ENCODE results near the gene LRRC3C.

LRRC3C gene

GRCh38 chr17:39928858-39929645, 1.5 kb downstream of the LRRC3C start:
- H3K9ac ChIP-seq (ENCODE audit: low read depth, low read length, poor library complexity, severe bottlenecking), result peak overlapping the region; percentile 81
- no peak overlapping the region for H3K4me3 ChIP-seq (ENCODE audit: low read length, poor library complexity, severe bottlenecking)
- no peaks in the 10 kb centered on the region for H3K9me3 ChIP-seq (ENCODE audit: insufficient read depth, low read depth, low read length)
- no peaks in the 10 kb centered on the region for H3K9me2 ChIP-seq (replicated peaks; ENCODE audit: low read depth, low read length)
- H3K79me2 ChIP-seq (ENCODE audit: insufficient read depth, low read length), result peaks cover 37% of the 10 kb centered on the region
- no peaks in the 10 kb centered on the region; the same call in 1 of the 2 replicates for H3K36me3 ChIP-seq (ENCODE audit: insufficient read depth, low read length)
- H3K4me1 ChIP-seq (ENCODE audit: insufficient read depth, low read length, poor library complexity, severe bottlenecking), result peaks cover 37% of the 10 kb centered on the region
- H2AFZ ChIP-seq (ENCODE audit: low read length), result no peak overlapping the region
- peak overlapping the region; percentile 93 for H3K4me2 ChIP-seq (ENCODE audit: low read depth, low read length, poor library complexity, severe bottlenecking)
- H3K27me3 ChIP-seq (ENCODE audit: insufficient read depth, low read length, poor library complexity, severe bottlenecking), result no peaks in the 10 kb centered on the region
- TF ChIP-seq, protein P1, sequence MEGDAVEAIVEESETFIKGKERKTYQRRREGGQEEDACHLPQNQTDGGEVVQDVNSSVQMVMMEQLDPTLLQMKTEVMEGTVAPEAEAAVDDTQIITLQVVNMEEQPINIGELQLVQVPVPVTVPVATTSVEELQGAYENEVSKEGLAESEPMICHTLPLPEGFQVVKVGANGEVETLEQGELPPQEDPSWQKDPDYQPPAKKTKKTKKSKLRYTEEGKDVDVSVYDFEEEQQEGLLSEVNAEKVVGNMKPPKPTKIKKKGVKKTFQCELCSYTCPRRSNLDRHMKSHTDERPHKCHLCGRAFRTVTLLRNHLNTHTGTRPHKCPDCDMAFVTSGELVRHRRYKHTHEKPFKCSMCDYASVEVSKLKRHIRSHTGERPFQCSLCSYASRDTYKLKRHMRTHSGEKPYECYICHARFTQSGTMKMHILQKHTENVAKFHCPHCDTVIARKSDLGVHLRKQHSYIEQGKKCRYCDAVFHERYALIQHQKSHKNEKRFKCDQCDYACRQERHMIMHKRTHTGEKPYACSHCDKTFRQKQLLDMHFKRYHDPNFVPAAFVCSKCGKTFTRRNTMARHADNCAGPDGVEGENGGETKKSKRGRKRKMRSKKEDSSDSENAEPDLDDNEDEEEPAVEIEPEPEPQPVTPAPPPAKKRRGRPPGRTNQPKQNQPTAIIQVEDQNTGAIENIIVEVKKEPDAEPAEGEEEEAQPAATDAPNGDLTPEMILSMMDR (conservative IDR thresholded peaks at IDR 0.05; ENCODE audit: low read length), result no peak
- no peak for TF ChIP-seq EZH2phosphoT487 (IDR thresholded peaks at IDR 0.05; ENCODE audit: borderline replicate concordance)
- H4K20me1 ChIP-seq (ENCODE audit: insufficient read depth, low read length, poor library complexity, severe bottlenecking), result peaks cover 29% of the 10 kb centered on the region
- H3F3A ChIP-seq (ENCODE audit: low read depth), result no peaks in the 10 kb centered on the region

GRCh38 chr17:39929646-39930407, 2.3 kb downstream of the LRRC3C start:
- no peak overlapping the region for H2AFZ ChIP-seq (ENCODE audit: low read length)
- no peaks in the 10 kb centered on the region for H3K9me3 ChIP-seq (ENCODE audit: insufficient read depth, low read depth, low read length)
- peaks cover 23% of the 10 kb centered on the region for H4K20me1 ChIP-seq (ENCODE audit: insufficient read depth, low read length, poor library complexity, severe bottlenecking)
- no peak overlapping the region for H3K4me3 ChIP-seq (ENCODE audit: low read length, poor library complexity, severe bottlenecking)
- TF ChIP-seq EZH2phosphoT487 (IDR thresholded peaks at IDR 0.05; ENCODE audit: borderline replicate concordance), result no peak
- TF ChIP-seq, protein P1 (conservative IDR thresholded peaks at IDR 0.05; ENCODE audit: low read length), result no peak
- H3K4me1 ChIP-seq (ENCODE audit: insufficient read depth, low read length, poor library complexity, severe bottlenecking), result peaks cover 30% of the 10 kb centered on the region
- no peaks in the 10 kb centered on the region for H3F3A ChIP-seq (ENCODE audit: low read depth)
- H3K36me3 ChIP-seq (ENCODE audit: insufficient read depth, low read length), result no peaks in the 10 kb centered on the region
- peaks cover 29% of the 10 kb centered on the region for H3K79me2 ChIP-seq (ENCODE audit: insufficient read depth, low read length)
- H3K4me2 ChIP-seq (ENCODE audit: low read depth, low read length, poor library complexity, severe bottlenecking), result no peak overlapping the region
- no peaks in the 10 kb centered on the region for H3K9me2 ChIP-seq (replicated peaks; ENCODE audit: low read depth, low read length)
- H3K9ac ChIP-seq (ENCODE audit: low read depth, low read length, poor library complexity, severe bottlenecking), result no peak overlapping the region
- H3K27me3 ChIP-seq (ENCODE audit: insufficient read depth, low read length, poor library complexity, severe bottlenecking), result no peaks in the 10 kb centered on the region

DNA sequence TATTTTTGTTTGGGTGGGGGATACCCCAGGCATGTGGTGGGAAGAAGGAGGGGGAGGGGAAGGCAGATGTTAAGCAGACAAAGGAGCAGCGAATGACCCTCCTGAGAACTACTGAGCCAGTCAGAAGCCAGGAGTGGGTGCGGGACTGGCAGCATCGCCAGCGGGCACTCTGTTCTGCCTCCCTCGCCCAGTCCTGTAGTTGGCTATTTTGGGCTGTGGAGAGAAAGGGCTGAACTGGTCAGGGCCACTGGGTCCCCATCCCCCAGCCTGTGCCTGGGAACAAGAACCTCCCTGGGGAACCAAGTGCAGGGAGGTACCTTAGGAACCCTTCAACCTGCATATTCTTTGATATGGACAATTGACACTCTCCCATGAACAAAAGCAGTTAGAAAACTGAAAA, 6.4 kb downstream of the LRRC3C start:
- no peaks in the 10 kb centered on the region for H3K9me2 ChIP-seq (replicated peaks; ENCODE audit: low read depth, low read length)
- H3K79me2 ChIP-seq (ENCODE audit: insufficient read depth, low read length), result no peaks in the 10 kb centered on the region
- peaks cover 3% of the 10 kb centered on the region for H3K4me1 ChIP-seq (ENCODE audit: insufficient read depth, low read length, poor library complexity, severe bottlenecking)
- no peak overlapping the region for H3K4me2 ChIP-seq (ENCODE audit: low read depth, low read length, poor library complexity, severe bottlenecking)
- H2AFZ ChIP-seq (ENCODE audit: low read length), result no peak overlapping the region
- H3K4me3 ChIP-seq (ENCODE audit: low read length, poor library complexity, severe bottlenecking), result no peak overlapping the region
- TF ChIP-seq EZH2phosphoT487 (IDR thresholded peaks at IDR 0.05; ENCODE audit: borderline replicate concordance), result no peak
- TF ChIP-seq, protein P1 (conservative IDR thresholded peaks at IDR 0.05; ENCODE audit: low read length), result no peak
- H3K9me3 ChIP-seq (ENCODE audit: insufficient read depth, low read depth, low read length), result no peaks in the 10 kb centered on the region
- no peaks in the 10 kb centered on the region for H3K27me3 ChIP-seq (ENCODE audit: insufficient read depth, low read length, poor library complexity, severe bottlenecking)
- no peaks in the 10 kb centered on the region for H3K36me3 ChIP-seq (ENCODE audit: insufficient read depth, low read length)
- H3F3A ChIP-seq (ENCODE audit: low read depth), result no peaks in the 10 kb centered on the region
- H3K9ac ChIP-seq (ENCODE audit: low read depth, low read length, poor library complexity, severe bottlenecking), result no peak overlapping the region
- H4K20me1 ChIP-seq (ENCODE audit: insufficient read depth, low read length, poor library complexity, severe bottlenecking), result no peaks in the 10 kb centered on the region

All from Loucy (cell line).